HG02852 (cell line): ENCODE data around the gene NPY4R2.
"Not testable (repeated sequence)": the region's sequence is repeated elsewhere in the genome, so short reads cannot be mapped to it uniquely, and the experiment has no call there.

Source experiments
- ATAC-seq: cut with Tn5 transposase; IDR thresholded peaks from one replicate; pipeline ENCODE4 v1.9.1; 2021; ENCODE audit warnings: mild to moderate bottlenecking, moderate library complexity; ENCODE audit not compliant: unreplicated experiment

NPY4R2 gene

GRCh38 chr10:47918475-47918874 is at the start of gene NPY4R2:
Gene NPY4R2 (plus strand): TSS chr10:47918662. CDS start chr10:47921988, 3,326 bp downstream.
- not testable (repeated sequence) for ATAC-seq

GRCh38 chr10:47870887-47871286 is 47.6 kb upstream of the NPY4R2 start:
- not testable (repeated sequence) for ATAC-seq

GRCh38 chr10:47871485-47872180 is 46.8 kb upstream of the NPY4R2 start:
- ATAC-seq, result not testable (repeated sequence)

GRCh38 chr10:47872236-47872635 is 46.2 kb upstream of the NPY4R2 start:
- ATAC-seq, result not testable (repeated sequence)

GRCh38 chr10:47884239-47884638 is 34.2 kb upstream of the NPY4R2 start:
- not testable (repeated sequence) for ATAC-seq

- ATAC-seq, result not testable (repeated sequence)
These were observed 33.5 kb upstream of the NPY4R2 start for GRCh38 chr10:47884934-47885333.

- not testable (repeated sequence) for ATAC-seq
These were observed 32.1 kb upstream of the NPY4R2 start for GRCh38 chr10:47886356-47886755.

GRCh38 chr10:47886827-47887226 is 31.6 kb upstream of the NPY4R2 start:
- ATAC-seq, result not testable (repeated sequence)

GRCh38 chr10:47890737-47891136 is 27.7 kb upstream of the NPY4R2 start:
- ATAC-seq, result not testable (repeated sequence)

- ATAC-seq, result not testable (repeated sequence)
These were observed 25.8 kb upstream of the NPY4R2 start for GRCh38 chr10:47892494-47893261.

- not testable (repeated sequence) for ATAC-seq
These were observed 23.9 kb upstream of the NPY4R2 start for GRCh38 chr10:47894571-47894970.

GRCh38 chr10:47897813-47898212 is 20.6 kb upstream of the NPY4R2 start:
- not testable (repeated sequence) for ATAC-seq

GRCh38 chr10:47909333-47909732 is 9.1 kb upstream of the NPY4R2 start:
- not testable (repeated sequence) for ATAC-seq

- ATAC-seq, result not testable (repeated sequence)
These were observed 8.0 kb upstream of the NPY4R2 start for GRCh38 chr10:47910486-47910885.

GRCh38 chr10:47914052-47914451 is 4.4 kb upstream of the NPY4R2 start:
- not testable (repeated sequence) for ATAC-seq

GRCh38 chr10:47915849-47916548 is 2.5 kb upstream of the NPY4R2 start:
- ATAC-seq, result not testable (repeated sequence)

GRCh38 chr10:47920610-47921009 is 2.1 kb downstream of the NPY4R2 start:
- not testable (repeated sequence) for ATAC-seq

GRCh38 chr10:47922503-47922902 is 4.0 kb downstream of the NPY4R2 start:
- ATAC-seq, result not testable (repeated sequence)

GRCh38 chr10:47924628-47925027 is 6.2 kb downstream of the NPY4R2 start:
- not testable (repeated sequence) for ATAC-seq

GRCh38 chr10:47927147-47927916 is 8.9 kb downstream of the NPY4R2 start:
- ATAC-seq, result not testable (repeated sequence)
